IMR-90 (cell line): Measurements from ENCODE around the gene TLX1. TPM values are rescaled to one million over a fixed set of nuclear protein-coding genes. Genes with fewer than 3 reads are reported as not detected.

Experiments
- ATAC-seq: fragments of 200-7000 bp; cut with Tn5 transposase; 2 replicates; pipeline ENCODE4 v1.9.1; 2020; ENCODE audit warnings: low read depth, mild to moderate bottlenecking, moderate library complexity
- BruUV-seq: library from RNA; stranded (reverse); fragments of 400-500 nt; replicated peaks from 2 replicates; lab custom pipeline; 2021; lab: Mats Ljungman, UMichigan
- CTCF ChIA-PET: fragments of 300-600 bp; formaldehyde crosslinking; extraction: SDS; loops from one replicate; lab custom pipeline; 2021; ENCODE audit warnings: antibody characterized with exemption; lab: Yijun Ruan, JAX
- POLR2A ChIA-PET: fragments of 300-600 bp; sonication (Branson Sonifier 250); formaldehyde crosslinking; loops from one replicate; lab custom pipeline; 2022; ENCODE audit warnings: antibody characterized with exemption; ENCODE audit not compliant: unreplicated experiment; lab: Charles Lee
- DNase-seq: peaks from one replicate; pipeline ENCODE4 v3.0.0; 2013
- H2AFZ ChIP-seq: replicated peaks from 2 replicates; pipeline ENCODE3; 2013; ENCODE audit warnings: low read length, mild to moderate bottlenecking; ENCODE audit not compliant: poor library complexity
- H2AK5ac ChIP-seq: 2 replicates; pipeline ENCODE4 v1.6.1; 2013; ENCODE audit warnings: low read depth, low read length, inconsistent platforms
- H2AK9ac ChIP-seq: replicated peaks from 2 replicates; pipeline ENCODE3; 2013; ENCODE audit warnings: mild to moderate bottlenecking, low read depth, low read length, moderate library complexity; ENCODE audit not compliant: poor library complexity
- H2BK120ac ChIP-seq: 2 replicates; pipeline ENCODE4 v1.6.1; 2013; ENCODE audit warnings: low read depth, low read length, inconsistent platforms
- H2BK15ac ChIP-seq: 3 replicates; pipeline ENCODE4 v1.6.1; 2013; ENCODE audit warnings: low read depth, low read length, inconsistent platforms
- H2BK20ac ChIP-seq: 2 replicates; pipeline ENCODE4 v1.6.1; 2013; ENCODE audit warnings: low read depth, mild to moderate bottlenecking, inconsistent platforms, low read length, moderate library complexity
- H2BK5ac ChIP-seq: 2 replicates; pipeline ENCODE4 v1.6.1; 2013; ENCODE audit warnings: mild to moderate bottlenecking, low read depth, low read length, inconsistent platforms; ENCODE audit not compliant: poor library complexity, severe bottlenecking
- H3K14ac ChIP-seq: replicated peaks from 2 replicates; pipeline ENCODE4 v1.6.1; 2013; ENCODE audit warnings: low read depth, low read length, inconsistent platforms
- H3K18ac ChIP-seq: 2 replicates; pipeline ENCODE4 v1.6.1; 2013; ENCODE audit warnings: low read depth, low read length, control low read depth
- H3K23ac ChIP-seq: 2 replicates; pipeline ENCODE4 v1.6.1; 2013; ENCODE audit warnings: low read depth, low read length, inconsistent platforms
- H3K27ac ChIP-seq: 2 replicates; pipeline ENCODE4 v1.5.1; 2013; ENCODE audit warnings: mild to moderate bottlenecking, control low read depth, low read length; ENCODE audit not compliant: insufficient read depth
- H3K27me3 ChIP-seq: 2 replicates; pipeline ENCODE4 v1.6.1; 2013; ENCODE audit warnings: low read length; ENCODE audit not compliant: control insufficient read depth, insufficient read depth
- H3K36me3 ChIP-seq: 2 replicates; pipeline ENCODE4 v1.6.1; 2013; ENCODE audit warnings: low read length, mixed read lengths; ENCODE audit not compliant: control insufficient read depth, insufficient read depth
- H3K4ac ChIP-seq: 2 replicates; pipeline ENCODE4 v1.6.1; 2013; ENCODE audit warnings: low read depth, low read length, inconsistent platforms
- H3K4me1 ChIP-seq: 2 replicates; pipeline ENCODE4 v1.6.1; 2013; ENCODE audit warnings: low read length, mixed read lengths; ENCODE audit not compliant: control insufficient read depth, insufficient read depth
- H3K4me2 ChIP-seq: 2 replicates; pipeline ENCODE4 v1.6.1; 2013; ENCODE audit warnings: low read depth, mild to moderate bottlenecking, control low read depth, low read length, moderate library complexity
- H3K4me3 ChIP-seq: 2 replicates; pipeline ENCODE4 v1.5.1; 2013; ENCODE audit warnings: low read depth, mild to moderate bottlenecking, control low read depth, low read length, moderate library complexity; ENCODE audit not compliant: insufficient read depth
- H3K56ac ChIP-seq: 2 replicates; pipeline ENCODE4 v1.6.1; 2013; ENCODE audit warnings: low read length, inconsistent platforms; ENCODE audit not compliant: insufficient read depth; ENCODE audit errors: extremely low read depth
- H3K79me1 ChIP-seq, 2 experiments: 2 replicates each; pipeline ENCODE4 v1.6.1; 2013; ENCODE audit warnings: low read length in 2 of 2, inconsistent platforms in 1 of 2, low read depth in 1 of 2
- H3K9ac ChIP-seq: 2 replicates; pipeline ENCODE4 v1.6.1; 2013; ENCODE audit warnings: low read depth, low read length, control low read depth
- H3K9me1 ChIP-seq: 2 replicates; pipeline ENCODE4 v1.6.1; 2013; ENCODE audit warnings: low read length, inconsistent platforms; ENCODE audit not compliant: insufficient read depth
- H3K9me3 ChIP-seq: 2 replicates; pipeline ENCODE4 v1.6.1; 2013; ENCODE audit warnings: low read length; ENCODE audit not compliant: control insufficient read depth, insufficient read depth
- H4K20me1 ChIP-seq: 2 replicates; pipeline ENCODE4 v1.6.1; 2013; ENCODE audit warnings: low read length, inconsistent platforms; ENCODE audit not compliant: insufficient read depth
- H4K5ac ChIP-seq: 2 replicates; pipeline ENCODE4 v1.6.1; 2013; ENCODE audit warnings: mild to moderate bottlenecking, low read depth, low read length, control low read depth
- H4K8ac ChIP-seq, 2 experiments: 2 replicates each; pipeline ENCODE4 v1.6.1; 2013; ENCODE audit warnings: low read depth in 2 of 2, low read length in 2 of 2, control low read depth in 1 of 2, inconsistent platforms in 1 of 2
- H4K91ac ChIP-seq: 2 replicates; pipeline ENCODE4 v1.6.1; 2013; ENCODE audit warnings: low read depth, low read length, inconsistent platforms; ENCODE audit not compliant: insufficient read depth
- CTCF ChIP-seq: conservative IDR thresholded peaks from 2 replicates; pipeline ENCODE4 v1.5.1; 2012; ENCODE audit warnings: mild to moderate bottlenecking, low read depth, low read length, improper control_type of control experiment
- ELK1 ChIP-seq: fragments of 150-350 bp; IDR thresholded peaks from 2 replicates; pipeline ENCODE4 v1.6.1; 2016; ENCODE audit warnings: low read depth, mild to moderate bottlenecking, low read length, moderate library complexity, borderline replicate concordance
- WGBS, 2 experiments: methylation state at CpG; one replicate each; pipeline versions ENCODE4 v1.1.5 to v1.1.7; 2013; ENCODE audit warnings: missing lambda C conversion rate in 2 of 2; ENCODE audit not compliant: insufficient read length in 1 of 2; ENCODE audit errors: extremely low coverage in 2 of 2; 5-methylcytosine and 5-hydroxymethylcytosine counted together
- dilution Hi-C: fragments of 300-500 bp; cut with HindIII; formaldehyde crosslinking; loops from one replicate; pipeline ENCODE4 v1.14.3; 2018; ENCODE audit warnings: low sequenced_read_pairs; ENCODE audit not compliant: unreplicated experiment
- in situ Hi-C: fragments of 300-500 bp; cut with MboI; formaldehyde crosslinking; loops from 3 replicates; pipeline ENCODE4 v1.14.3; 2019; ENCODE audit warnings: low sequenced_read_pairs, inconsistent platforms, mixed read lengths
- intact Hi-C: fragments of 100-400 bp; cut with micrococcal nuclease; formaldehyde crosslinking; loops from 2 replicates; pipeline ENCODE4 v1.10.0; 2022
- polyA plus RNA-seq, 3 experiments: library from polyadenylated mRNA; depleted of rRNA; stranded (reverse); fragments of >200 nt; gene quantifications; 2 replicates each; pipeline ENCODE4 v1.2.3, GENCODE V29; 2012; ENCODE audit warnings: low replicate concordance in 1 of 3
- total RNA-seq: library from RNA; depleted of rRNA; stranded (reverse); fragments of >200 nt; gene quantifications from 2 replicates; pipeline ENCODE4 v1.2.3, GENCODE V29; 2012

TLX1 gene
- total and polyA plus RNA-seq, 2 of the 4 experiments (the other 2 are of a cell fraction), result not detected

GRCh38 chr10:101162677-101163076 is 31.6 kb downstream of the TLX1 start:
- Histone ChIP-seq H3K23ac (no peak overlapping the region), H2BK15ac (no peak overlapping the region), H3K9ac (no peak overlapping the region), H3K4ac (no peak overlapping the region), H2BK120ac (no peak overlapping the region), H4K20me1 (no peaks in the 10 kb centered on the region), H3K4me2 (no peak overlapping the region), H3K14ac (no peak overlapping the region), H4K5ac (no peak overlapping the region), H3K27ac (no peak overlapping the region), H3K9me1 (no peaks in the 10 kb centered on the region), H3K27me3 (peaks cover 39% of the 10 kb centered on the region), H3K36me3 (no peaks in the 10 kb centered on the region), H3K56ac (no peak overlapping the region), H2BK5ac (no peak overlapping the region), H2AFZ (no peak overlapping the region), H3K79me1 (no peaks in the 10 kb centered on the region), H2AK9ac (peak overlapping the region; percentile 19), H2BK20ac (no peak overlapping the region), H2AK5ac (no peak overlapping the region), H4K8ac (no peak overlapping the region), H3K4me1 (no peaks in the 10 kb centered on the region), H4K91ac (no peak overlapping the region), H3K9me3 (no peaks in the 10 kb centered on the region), H3K4me3 (no peak overlapping the region), H3K18ac (no peak overlapping the region)
- ATAC-seq (no peak), DNase-seq (no peak)
- no peak for TF ChIP-seq CTCF
- TF ChIP-seq ELK1, result no peak
- in situ Hi-C loops (no loop called here), intact Hi-C loops (loop anchor here (5.0 kb wide), 1 partner anchor 50 kb away; no protein-coding TSS in a partner anchor), dilution Hi-C loops (no loop called here)
- ChIA-PET CTCF (interaction anchor here (1.1 kb wide), 1 partner anchor 30 kb away, joined by 4 read pairs; no protein-coding TSS in a partner anchor), POLR2A (no interaction called here)
- no TSS peak for BruUV-seq
- WGBS, 2 experiments, result no CpG with 5 or more reads among the region's 3 CpGs
